Measurements from ENCODE around the gene GPC4. TPM values are rescaled to one million over a fixed set of nuclear protein-coding genes. Genes with fewer than 3 reads are reported as not detected.

GPC4 gene
- total and polyA plus RNA-seq, 10 of the 15 experiments (the other 5 are each of a cell fraction or from before 2014, with no cell fraction given), result 0.04 to 5.8 (median 0.13) TPM

DNA sequence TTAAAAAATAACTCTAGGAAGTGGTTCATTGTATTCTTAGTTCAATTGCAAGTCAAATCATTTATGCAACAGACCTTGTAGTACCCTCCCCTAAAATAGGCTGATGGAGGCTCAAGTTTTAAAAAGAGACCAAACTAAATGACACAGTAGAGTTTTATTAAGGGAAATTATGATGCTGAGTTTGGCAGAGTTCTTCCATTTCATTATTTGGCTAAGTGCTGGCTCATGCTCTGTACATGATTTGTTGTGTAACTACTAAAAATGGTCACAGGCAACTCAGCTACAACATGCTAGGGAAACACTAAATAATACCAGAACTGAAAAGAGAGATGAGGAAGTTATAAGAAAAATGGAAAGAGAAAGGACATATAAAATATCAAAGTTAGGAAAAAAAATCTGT, 101.0 kb downstream of the GPC4 start (continued):
- TF ChIP-seq, protein P1, sequence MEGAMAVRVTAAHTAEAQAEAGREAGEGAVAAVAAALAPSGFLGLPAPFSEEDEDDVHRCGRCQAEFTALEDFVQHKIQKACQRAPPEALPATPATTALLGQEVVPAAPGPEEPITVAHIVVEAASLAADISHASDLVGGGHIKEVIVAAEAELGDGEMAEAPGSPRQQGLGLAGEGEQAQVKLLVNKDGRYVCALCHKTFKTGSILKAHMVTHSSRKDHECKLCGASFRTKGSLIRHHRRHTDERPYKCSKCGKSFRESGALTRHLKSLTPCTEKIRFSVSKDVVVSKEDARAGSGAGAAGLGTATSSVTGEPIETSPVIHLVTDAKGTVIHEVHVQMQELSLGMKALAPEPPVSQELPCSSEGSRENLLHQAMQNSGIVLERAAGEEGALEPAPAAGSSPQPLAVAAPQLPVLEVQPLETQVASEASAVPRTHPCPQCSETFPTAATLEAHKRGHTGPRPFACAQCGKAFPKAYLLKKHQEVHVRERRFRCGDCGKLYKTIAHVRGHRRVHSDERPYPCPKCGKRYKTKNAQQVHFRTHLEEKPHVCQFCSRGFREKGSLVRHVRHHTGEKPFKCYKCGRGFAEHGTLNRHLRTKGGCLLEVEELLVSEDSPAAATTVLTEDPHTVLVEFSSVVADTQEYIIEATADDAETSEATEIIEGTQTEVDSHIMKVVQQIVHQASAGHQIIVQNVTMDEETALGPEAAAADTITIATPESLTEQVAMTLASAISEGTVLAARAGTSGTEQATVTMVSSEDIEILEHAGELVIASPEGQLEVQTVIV (IDR thresholded peaks at IDR 0.05; ENCODE audit: borderline replicate concordance, partially characterized antibody), result no peak
- TF ChIP-seq MYB (IDR thresholded peaks at IDR 0.05; ENCODE audit: borderline replicate concordance, low read depth, low read length), result no peak

DNA sequence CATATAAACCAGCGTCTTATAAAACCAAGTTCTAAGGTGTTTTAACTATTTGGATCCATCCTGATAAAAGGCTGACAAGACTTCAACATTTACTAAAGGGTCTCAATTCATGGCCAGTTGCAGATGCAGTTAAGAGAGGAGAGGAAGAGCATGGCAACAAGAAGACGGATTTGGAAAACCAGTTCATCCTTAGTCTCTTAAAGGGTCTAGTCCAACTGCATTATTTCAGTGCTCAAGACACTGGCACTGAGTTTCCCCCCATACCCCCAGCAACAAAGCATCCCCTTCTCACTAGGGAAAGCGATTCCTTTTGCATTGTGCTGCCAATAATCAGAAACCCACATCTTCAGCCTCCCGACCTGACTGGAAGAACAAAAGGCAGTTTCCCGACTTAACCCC, 106.8 kb downstream of the GPC4 start:
- Histone ChIP-seq H3K4me2 (ENCODE audit: control insufficient read depth, insufficient read depth) (no peak overlapping the region), H3K4me1 (ENCODE audit: control insufficient read depth, insufficient read depth, low read length) (no peaks in the 10 kb centered on the region), H3K27ac (ENCODE audit: control insufficient read depth, insufficient read depth) (no peak overlapping the region), H3K79me2 (ENCODE audit: control insufficient read depth, insufficient read depth, low read length) (no peaks in the 10 kb centered on the region), H3K27me3 (replicated peaks in 1 of 2; ENCODE audit: control insufficient read depth in 2 of 2, insufficient read depth in 2 of 2, low read length in 1 of 2) (no peaks in the 10 kb centered on the region), H2AFZ (ENCODE audit: control insufficient read depth, low read depth, low read length) (no peak overlapping the region), H4K20me1 (ENCODE audit: control insufficient read depth, insufficient read depth) (no peaks in the 10 kb centered on the region), H3K36me3 (ENCODE audit: control insufficient read depth in 2 of 2, insufficient read depth in 2 of 2, low read length in 1 of 2) (no peaks in the 10 kb centered on the region), H3K9me3 (replicated peaks; ENCODE audit: control insufficient read depth, insufficient read depth, low read length) (no peaks in the 10 kb centered on the region), H3K4me3 (no peak overlapping the region), H3K9ac (ENCODE audit: control insufficient read depth, insufficient read depth, low read length) (no peak overlapping the region)
- RAD21 ChIA-PET (ENCODE audit: unreplicated experiment), result no interaction called here
- TF ChIP-seq SIX5 (IDR thresholded peaks at IDR 0.05; ENCODE audit: low read depth, low read length, severe bottlenecking) (no peak), KDM1A (IDR thresholded peaks at IDR 0.05; ENCODE audit: borderline replicate concordance) (no peak), POLR2A (IDR thresholded peaks at IDR 0.05; ENCODE audit: low read depth, low read length) (no peak), STAT3 (IDR thresholded peaks at IDR 0.05; ENCODE audit: low read depth, low read length) (no peak), ZNF384 (IDR thresholded peaks at IDR 0.05; ENCODE audit: borderline replicate concordance, low read depth, low read length) (no peak), ZNF207 (IDR thresholded peaks at IDR 0.05; ENCODE audit: borderline replicate concordance) (no peak), HDGF (IDR thresholded peaks at IDR 0.05) (no peak)
- CTCF ChIA-PET, result no interaction called here
- FAIRE-seq, result no peak
- 0% methylated on average over 5 of the region's 5 CpGs for WGBS (ENCODE audit: insufficient coverage, insufficient replicate concordance, low lambda C conversion rate, missing lambda C conversion rate)
- POLR2A ChIA-PET, result no interaction called here
- in situ Hi-C loops (cut with MboI) (no loop called here), intact Hi-C loops (cut with micrococcal nuclease; ENCODE audit: unreplicated experiment) (no loop called here)
- SMC1A ChIA-PET (ENCODE audit: uncharacterized antibody, unreplicated experiment), result no interaction called here
- no peak for DNase-seq (ENCODE audit: low read depth, low spot score)
- no peak for ATAC-seq
- no TSS peak for BruUV-seq (replicated peaks)
